Activated naive CD4-positive, alpha-beta T cell treated with anti-CD3 and anti-CD28 coated beads, Interleukin-2, amount 10 ng/mL, durations not matched to agents 7 days and 5 days (primary cell): ENCODE data around the gene SYT8.
"Not testable (repeated sequence)": the region's sequence is repeated elsewhere in the genome, so short reads cannot be mapped to it uniquely, and the experiment has no call there.

ENCODE experiments used
- CTCF ChIA-PET: fragments of 350-600 bp; sonication (Branson Sonifier 250); formaldehyde crosslinking; loops from one replicate; lab custom pipeline; 2021; ENCODE audit warnings: antibody characterized with exemption; lab: Charles Lee
- DNase-seq: peaks from one replicate; pipeline ENCODE4 v3.0.0-alpha.2; 2020
- H3K27ac Mint-ChIP-seq: one replicate; pipeline ENCODE4 v1.8.0; 2021; ENCODE audit warnings: mild to moderate bottlenecking, moderate library complexity, mixed read lengths
- H3K27me3 Mint-ChIP-seq: one replicate; pipeline ENCODE4 v1.8.0; 2021; ENCODE audit warnings: mild to moderate bottlenecking, mixed read lengths
- H3K36me3 Mint-ChIP-seq: one replicate; pipeline ENCODE4 v1.8.0; 2021; ENCODE audit warnings: mixed read lengths
- H3K4me1 Mint-ChIP-seq: one replicate; pipeline ENCODE4 v1.8.0; 2021; ENCODE audit warnings: mixed read lengths
- H3K4me3 Mint-ChIP-seq: one replicate; pipeline ENCODE4 v1.8.0; 2021; ENCODE audit warnings: mild to moderate bottlenecking, moderate library complexity, mixed read lengths
- H3K9me3 Mint-ChIP-seq: one replicate; pipeline ENCODE4 v1.8.0; 2021; ENCODE audit warnings: mixed read lengths

Gene SYT8

GRCh38 chr11:1868636-1869291 lies 34.0 kb downstream of the SYT8 start:
- H3K4me1 Mint-ChIP-seq: peaks cover 39% of the 10 kb centered on the region
- DNase-seq: no peak

GRCh38 chr11:1869427-1870325 lies 34.9 kb downstream of the SYT8 start:
- H3K4me3 Mint-ChIP-seq: no peak overlapping the region
- H3K27me3 Mint-ChIP-seq: no peaks in the 10 kb centered on the region
- CTCF ChIA-PET: interaction anchor here (0.9 to 2.4 kb wide), 2 partner anchors 13 to 37 kb away, joined by 6 to 9 read pairs; no protein-coding TSS in a partner anchor
- no peak for DNase-seq
- H3K27ac Mint-ChIP-seq: no peak overlapping the region
- no peaks in the 10 kb centered on the region for H3K9me3 Mint-ChIP-seq
- peaks cover 15% of the 10 kb centered on the region for H3K36me3 Mint-ChIP-seq
- H3K4me1 Mint-ChIP-seq: peaks cover 39% of the 10 kb centered on the region

More at GRCh38 chr11:1868636-1869291, 34.0 kb downstream of the SYT8 start:
- no peaks in the 10 kb centered on the region for H3K27me3 Mint-ChIP-seq
- CTCF ChIA-PET: interaction anchor here (2.4 kb wide), 1 partner anchor 14 kb away, joined by 9 read pairs; no protein-coding TSS in a partner anchor
- H3K36me3 Mint-ChIP-seq: peaks cover 17% of the 10 kb centered on the region
- no peak overlapping the region for H3K4me3 Mint-ChIP-seq
- no peaks in the 10 kb centered on the region for H3K9me3 Mint-ChIP-seq
- H3K27ac Mint-ChIP-seq: no peak overlapping the region

- H3K4me1 Mint-ChIP-seq: peaks cover 42% of the 10 kb centered on the region
- peak overlapping the region; percentile 77 for H3K27ac Mint-ChIP-seq
- no peak for DNase-seq
- H3K9me3 Mint-ChIP-seq: no peaks in the 10 kb centered on the region
- peak overlapping the region; percentile 18 for H3K4me3 Mint-ChIP-seq
- H3K36me3 Mint-ChIP-seq: peaks cover 15% of the 10 kb centered on the region
- no peaks in the 10 kb centered on the region for H3K27me3 Mint-ChIP-seq
- CTCF ChIA-PET: interaction anchor here (0.9 to 2.4 kb wide), 2 partner anchors 12 to 38 kb away, joined by 6 to 9 read pairs; no protein-coding TSS in a partner anchor
These were observed 35.5 kb downstream of the SYT8 start for GRCh38 chr11:1870326-1870696.

DNA sequence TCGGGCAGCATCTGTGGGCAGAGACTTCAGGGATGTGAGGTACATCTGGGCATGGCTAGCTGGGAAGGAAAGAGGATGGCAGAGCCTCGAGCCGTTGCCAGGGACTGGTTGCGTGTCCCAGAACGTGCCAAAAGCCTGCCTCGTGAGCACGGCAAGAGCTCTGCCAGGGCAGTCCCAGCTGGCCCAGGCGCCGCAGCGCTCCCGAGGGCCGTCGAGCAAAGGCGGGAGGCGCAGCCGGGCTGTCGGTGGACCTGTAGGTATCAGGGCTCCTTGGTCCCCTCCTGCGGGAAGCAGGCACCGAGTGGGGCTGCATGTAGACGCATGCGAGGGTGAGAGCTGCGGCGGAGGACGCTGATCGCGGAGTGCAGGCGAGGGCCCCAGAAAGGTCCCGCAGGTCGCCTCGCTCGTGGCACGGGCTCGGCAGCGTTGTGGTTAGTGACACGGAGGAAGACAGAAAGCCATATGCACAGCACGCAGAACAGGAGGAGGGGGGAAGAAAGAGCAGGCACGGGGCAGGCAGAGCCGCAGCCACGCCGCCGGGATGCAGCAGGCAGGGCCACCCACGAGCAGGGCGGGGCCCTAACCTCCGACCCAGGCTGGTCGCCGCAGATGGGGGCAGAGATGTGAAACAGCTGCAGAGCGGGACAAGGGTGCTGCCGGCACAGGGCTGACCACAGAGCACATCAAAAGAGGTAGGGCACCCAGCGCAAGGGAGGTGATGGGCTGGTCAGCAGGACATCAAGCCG lies 36.1 kb downstream of the SYT8 start:
- CTCF ChIA-PET: interaction anchor here (2.4 kb wide), 1 partner anchor 12 kb away, joined by 9 read pairs; no protein-coding TSS in a partner anchor
- Mint-ChIP-seq H3K27ac (peak overlapping the region; percentile 77), H3K4me1 (peaks cover 43% of the 10 kb centered on the region), H3K36me3 (peaks cover 12% of the 10 kb centered on the region), H3K9me3 (no peaks in the 10 kb centered on the region), H3K27me3 (no peaks in the 10 kb centered on the region), H3K4me3 (peak overlapping the region; percentile 18)
- peak; percentile 62 for DNase-seq

DNA sequence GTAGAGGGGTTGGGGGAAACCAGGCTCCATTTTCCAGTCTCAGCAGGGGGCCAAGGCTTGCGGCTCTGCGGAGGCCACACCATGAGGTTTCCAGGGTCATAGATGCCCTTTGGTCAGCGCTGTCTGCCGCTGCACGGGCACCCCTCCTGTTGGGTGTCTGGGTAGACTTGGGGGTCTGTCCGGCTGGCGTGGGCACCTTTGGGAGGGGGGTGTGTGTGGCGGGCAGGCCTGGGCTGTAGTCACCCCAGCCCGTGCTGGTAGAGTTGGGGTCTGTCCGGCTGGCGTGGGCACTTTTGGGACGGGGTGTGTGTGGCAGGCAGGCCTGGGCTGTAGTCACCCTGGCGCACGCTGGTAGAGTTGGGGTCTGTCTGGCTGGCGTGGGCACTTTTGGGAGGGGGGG lies 36.7 kb downstream of the SYT8 start:
- Mint-ChIP-seq H3K27ac (no peak overlapping the region), H3K4me3 (no peak overlapping the region), H3K4me1 (peaks cover 43% of the 10 kb centered on the region), H3K36me3 (peaks cover 12% of the 10 kb centered on the region), H3K9me3 (no peaks in the 10 kb centered on the region), H3K27me3 (no peaks in the 10 kb centered on the region)
- DNase-seq: no peak
- CTCF ChIA-PET: interaction anchor here (2.4 kb wide), 1 partner anchor 11 kb away, joined by 9 read pairs; no protein-coding TSS in a partner anchor

DNA sequence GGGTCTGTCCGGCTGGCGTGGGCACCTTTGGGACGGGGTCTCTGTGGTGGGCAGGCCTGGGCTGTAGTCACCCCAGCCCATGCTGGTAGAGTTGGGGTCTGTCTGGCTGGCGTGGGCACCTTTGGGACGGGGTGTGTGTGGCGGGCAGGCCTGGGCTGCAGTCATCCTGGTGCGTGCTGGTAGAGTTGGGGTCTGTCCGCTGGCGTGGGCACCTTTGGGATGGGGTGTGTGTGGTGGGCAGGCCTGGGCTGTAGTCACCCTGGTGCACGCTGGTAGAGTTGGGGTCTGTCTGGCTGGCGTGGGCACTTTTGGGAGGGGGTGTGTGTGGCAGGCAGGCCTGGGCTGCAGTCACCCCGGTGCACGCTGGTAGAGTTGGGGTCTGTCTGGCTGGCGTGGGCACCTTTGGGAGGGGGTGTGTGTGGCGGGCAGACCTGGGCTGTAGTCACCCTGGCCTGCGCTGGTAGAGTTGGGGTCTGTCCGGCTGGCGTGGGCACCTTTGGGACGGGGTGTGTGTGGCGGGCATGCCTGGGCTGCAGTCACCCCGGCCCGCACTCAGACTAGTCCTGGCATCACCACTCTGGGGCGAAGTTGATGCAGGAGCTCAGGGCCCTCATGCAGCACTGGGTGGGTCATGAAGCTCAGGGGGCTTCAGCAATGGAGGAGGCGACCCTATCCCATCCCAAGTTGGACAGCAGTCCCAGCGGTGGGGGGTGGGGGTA lies 37.6 kb downstream of the SYT8 start:
- H3K9me3 Mint-ChIP-seq: no peaks in the 10 kb centered on the region
- peaks cover 12% of the 10 kb centered on the region for H3K36me3 Mint-ChIP-seq
- no peak overlapping the region for H3K27ac Mint-ChIP-seq
- CTCF ChIA-PET: interaction anchor here (1.0 kb wide), 1 partner anchor 180 kb away, joined by 3 read pairs; no protein-coding TSS in a partner anchor
- H3K27me3 Mint-ChIP-seq: no peaks in the 10 kb centered on the region
- H3K4me1 Mint-ChIP-seq: peaks cover 43% of the 10 kb centered on the region
- DNase-seq: no peak
- H3K4me3 Mint-ChIP-seq: no peak overlapping the region

GRCh38 chr11:1873048-1873812 lies 38.4 kb downstream of the SYT8 start:
- Mint-ChIP-seq H3K27ac (peak overlapping the region; percentile 60), H3K4me1 (peaks cover 45% of the 10 kb centered on the region), H3K36me3 (peaks cover 12% of the 10 kb centered on the region), H3K27me3 (no peaks in the 10 kb centered on the region), H3K4me3 (no peak overlapping the region), H3K9me3 (no peaks in the 10 kb centered on the region)
- CTCF ChIA-PET: interaction anchor here (1.0 kb wide), 1 partner anchor 180 kb away, joined by 3 read pairs; no protein-coding TSS in a partner anchor
- no peak for DNase-seq

- H3K27me3 Mint-ChIP-seq, CTCF ChIA-PET, H3K4me3 Mint-ChIP-seq, DNase-seq, H3K9me3 Mint-ChIP-seq: not testable (repeated sequence)
- H3K27ac Mint-ChIP-seq: peak overlapping the region; percentile 60
- peaks cover 44% of the 10 kb centered on the region for H3K4me1 Mint-ChIP-seq
- H3K36me3 Mint-ChIP-seq: peaks cover 12% of the 10 kb centered on the region
These were observed 39.0 kb downstream of the SYT8 start for GRCh38 chr11:1873813-1874150.

DNA sequence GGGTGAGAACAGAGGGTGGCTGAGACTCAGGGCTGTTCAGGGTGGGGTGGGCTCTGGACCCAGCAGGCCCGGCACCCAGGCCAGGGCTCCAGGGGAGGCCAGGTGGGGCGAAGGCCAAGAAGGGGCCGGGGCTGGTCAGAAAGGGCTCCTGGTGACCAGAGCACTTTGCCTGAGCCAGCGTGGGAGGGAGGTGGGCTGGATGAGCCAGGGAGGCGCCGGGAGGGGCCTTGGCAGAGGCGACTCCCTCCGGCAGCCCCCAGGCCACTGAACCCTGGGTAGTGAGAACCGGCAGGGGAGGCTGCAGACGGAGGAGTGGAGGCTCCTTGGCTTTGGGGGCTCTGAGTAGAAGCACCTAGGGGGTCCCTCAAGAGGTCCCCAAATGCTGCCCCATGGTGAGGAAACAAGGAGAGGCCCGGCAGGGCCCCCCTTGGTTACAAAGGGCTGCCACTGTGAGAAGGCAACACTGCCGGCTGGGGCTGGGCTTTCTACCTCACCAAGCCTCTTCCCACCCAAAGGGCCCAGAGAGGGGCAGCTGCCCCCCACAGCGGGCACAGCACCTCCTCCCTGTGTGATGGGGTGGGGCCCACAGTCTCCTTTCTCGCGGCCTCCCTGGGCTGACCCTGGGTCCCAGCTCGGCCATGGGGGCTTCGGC lies 39.8 kb downstream of the SYT8 start:
- peaks cover 37% of the 10 kb centered on the region for H3K4me1 Mint-ChIP-seq
- H3K27ac Mint-ChIP-seq, H3K4me3 Mint-ChIP-seq: not testable (repeated sequence)

GRCh38 chr11:1875093-1875850 lies 40.5 kb downstream of the SYT8 start:
- no peak overlapping the region for H3K4me3 Mint-ChIP-seq
- no peaks in the 10 kb centered on the region for H3K9me3 Mint-ChIP-seq
- no peaks in the 10 kb centered on the region for H3K27me3 Mint-ChIP-seq
- H3K36me3 Mint-ChIP-seq: peaks cover 9% of the 10 kb centered on the region
- CTCF ChIA-PET: interaction anchor here (1.2 to 2.2 kb wide), 2 partner anchors 13 to 26 kb away, joined by 3 to 5 read pairs; no protein-coding TSS in a partner anchor
- no peak for DNase-seq
- H3K27ac Mint-ChIP-seq: no peak overlapping the region
- H3K4me1 Mint-ChIP-seq: peaks cover 30% of the 10 kb centered on the region

More for the DNA sequence above, 39.8 kb downstream of the SYT8 start:
- not testable (repeated sequence) for DNase-seq, H3K27me3 Mint-ChIP-seq, H3K9me3 Mint-ChIP-seq
- H3K36me3 Mint-ChIP-seq: peaks cover 12% of the 10 kb centered on the region
- CTCF ChIA-PET: interaction anchor here (1.2 to 2.2 kb wide), 2 partner anchors 14 to 25 kb away, joined by 3 to 5 read pairs; no protein-coding TSS in a partner anchor

DNA sequence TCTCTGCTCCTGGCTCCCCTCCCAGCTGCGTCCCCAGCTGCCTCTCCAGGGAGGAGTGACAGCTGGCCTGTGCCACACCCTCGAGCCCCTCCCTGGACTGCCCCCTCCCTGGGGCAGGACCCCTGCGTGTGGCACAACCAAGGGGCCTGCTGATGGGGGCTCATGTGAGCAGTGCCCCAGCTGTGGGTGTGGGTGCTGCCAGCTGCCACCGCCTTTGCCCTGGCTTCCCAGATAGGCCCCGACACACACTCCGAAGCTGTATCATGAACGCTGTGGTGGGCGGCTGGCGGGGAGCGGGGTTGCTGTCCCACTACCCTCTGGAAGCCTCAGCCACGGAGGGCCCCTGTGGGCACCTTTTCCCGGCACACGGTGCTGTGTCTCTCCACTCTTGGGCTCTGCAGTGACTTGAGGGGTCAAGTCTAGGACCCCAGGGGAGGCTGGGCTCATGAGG lies 41.1 kb downstream of the SYT8 start:
- DNase-seq: peak; percentile 8
- H3K4me3 Mint-ChIP-seq, H3K36me3 Mint-ChIP-seq, H3K27me3 Mint-ChIP-seq, H3K9me3 Mint-ChIP-seq, H3K27ac Mint-ChIP-seq: not testable (repeated sequence)
- H3K4me1 Mint-ChIP-seq: peaks cover 29% of the 10 kb centered on the region
- CTCF ChIA-PET: interaction anchor here (1.2 to 2.2 kb wide), 2 partner anchors 12 to 27 kb away, joined by 3 to 5 read pairs; no protein-coding TSS in a partner anchor
